Hepatocyte (in vitro differentiated cells): ENCODE results near the gene SLC22A23. TPM values are rescaled to one million over a fixed set of nuclear protein-coding genes. Genes with fewer than 3 reads are reported as not detected.

ENCODE experiments used
- DNase-seq: peaks from one replicate; pipeline ENCODE4 v3.0.0-alpha.2; 2016; ENCODE audit warnings: low spot score
- H2AFZ ChIP-seq: fragments of 200-600 bp; sonication (generic); 2 replicates; pipeline ENCODE4 v1.6.0; 2016; ENCODE audit warnings: antibody characterized with exemption, mild to moderate bottlenecking
- H3K27ac ChIP-seq: fragments of 200-600 bp; sonication (generic); 2 replicates; pipeline ENCODE4 v1.5.1; 2016; ENCODE audit warnings: mild to moderate bottlenecking
- H3K27me3 ChIP-seq: fragments of 200-600 bp; sonication (generic); 2 replicates; pipeline ENCODE4 v1.6.1; 2016
- H3K36me3 ChIP-seq: fragments of 200-600 bp; sonication (generic); replicated peaks from 2 replicates; pipeline ENCODE4 v1.5.1; 2016; ENCODE audit warnings: low read depth; ENCODE audit not compliant: insufficient read depth
- H3K4me1 ChIP-seq: fragments of 200-600 bp; sonication (generic); 2 replicates; pipeline ENCODE4 v1.5.1; 2016; ENCODE audit warnings: mild to moderate bottlenecking, moderate library complexity; ENCODE audit not compliant: insufficient read depth
- H3K4me2 ChIP-seq: fragments of 200-600 bp; sonication (generic); 2 replicates; pipeline ENCODE4 v1.6.0; 2016
- H3K4me3 ChIP-seq: fragments of 200-600 bp; sonication (generic); 2 replicates; pipeline ENCODE4 v1.5.1; 2016; ENCODE audit warnings: mild to moderate bottlenecking
- H3K79me2 ChIP-seq: fragments of 200-600 bp; sonication (generic); 2 replicates; pipeline ENCODE4 v1.6.0; 2017; ENCODE audit warnings: mild to moderate bottlenecking
- H3K9me2 ChIP-seq: fragments of 200-600 bp; sonication (generic); replicated peaks from 2 replicates; pipeline ENCODE4 v1.6.0; 2017; ENCODE audit warnings: mild to moderate bottlenecking; ENCODE audit not compliant: insufficient read depth
- H3K9me3 ChIP-seq: fragments of 200-600 bp; sonication (generic); 2 replicates; pipeline ENCODE4 v1.5.1; 2016; ENCODE audit warnings: low read depth, mild to moderate bottlenecking
- H4K20me1 ChIP-seq: fragments of 200-600 bp; sonication (generic); 2 replicates; pipeline ENCODE4 v1.6.0; 2016; ENCODE audit warnings: mild to moderate bottlenecking; ENCODE audit not compliant: insufficient read depth, poor library complexity, severe bottlenecking
- CTCF ChIP-seq: fragments of 200-600 bp; sonication (generic); IDR thresholded peaks from 2 replicates; pipeline ENCODE4 v1.5.1; 2016; ENCODE audit warnings: antibody characterized with exemption, mild to moderate bottlenecking; ENCODE audit not compliant: poor library complexity
- EZH2 ChIP-seq: fragments of 200-600 bp; sonication (generic); IDR thresholded peaks from 2 replicates; pipeline ENCODE4 v1.6.1; 2016; ENCODE audit warnings: antibody characterized with exemption, mild to moderate bottlenecking, borderline replicate concordance
- EZH2phosphoT487 ChIP-seq: fragments of 200-600 bp; sonication (generic); IDR thresholded peaks from one replicate; pipeline ENCODE4 v1.6.1; 2018; ENCODE audit warnings: antibody characterized with exemption, mild to moderate bottlenecking, low read depth, moderate library complexity; ENCODE audit not compliant: unreplicated experiment, severe bottlenecking
- WGBS: methylation state at CpG from one replicate; pipeline ENCODE4 v1.1.6; 2016; ENCODE audit warnings: low lambda C conversion rate; ENCODE audit errors: missing lambda C conversion rate; 5-methylcytosine and 5-hydroxymethylcytosine counted together
- polyA plus RNA-seq: library from polyadenylated mRNA; unstranded; fragments of >200 nt; fragmentation: Nextera tagmentation; extraction: Ambion mirVana; gene quantifications from 2 replicates; pipeline ENCODE4 v1.2.1, GENCODE V29; 2016
- total RNA-seq: library from RNA; depleted of rRNA; stranded (reverse); fragments of >200 nt; gene quantifications from 2 replicates; pipeline ENCODE4 v1.2.3, GENCODE V29; 2014

Gene SLC22A23
- total and polyA plus RNA-seq, 2 experiments from 2014 or later: 14.3 to 14.8 TPM

- H3K27me3 ChIP-seq: no peaks in the 10 kb centered on the region
- no peak overlapping the region for H2AFZ ChIP-seq
- no peak for DNase-seq
- no peak overlapping the region for H3K4me3 ChIP-seq
- H3K27ac ChIP-seq: no peak overlapping the region
- TF ChIP-seq EZH2phosphoT487 (no peak), CTCF (no peak), EZH2 (no peak)
- no peaks in the 10 kb centered on the region for H4K20me1 ChIP-seq
- no peaks in the 10 kb centered on the region for H3K9me2 ChIP-seq
- no peaks in the 10 kb centered on the region for H3K9me3 ChIP-seq
- 83% methylated on average over 7 of the region's 7 CpGs for WGBS
- no peaks in the 10 kb centered on the region for H3K79me2 ChIP-seq
- H3K4me1 ChIP-seq: no peaks in the 10 kb centered on the region
- no peak overlapping the region for H3K4me2 ChIP-seq
- H3K36me3 ChIP-seq: no peaks in the 10 kb centered on the region
Observed at GRCh38 chr6:3291987-3292386, 164.9 kb downstream of the SLC22A23 start.

GRCh38 chr6:3291346-3291745, 165.5 kb downstream of the SLC22A23 start:
- Histone ChIP-seq H3K9me3 (no peaks in the 10 kb centered on the region), H3K4me1 (no peaks in the 10 kb centered on the region), H3K4me3 (no peak overlapping the region), H3K27ac (no peak overlapping the region), H4K20me1 (no peaks in the 10 kb centered on the region), H3K36me3 (no peaks in the 10 kb centered on the region), H3K9me2 (no peaks in the 10 kb centered on the region), H3K27me3 (no peaks in the 10 kb centered on the region), H2AFZ (no peak overlapping the region), H3K79me2 (no peaks in the 10 kb centered on the region), H3K4me2 (no peak overlapping the region)
- no peak for TF ChIP-seq EZH2
- no peak for TF ChIP-seq EZH2phosphoT487
- no peak for TF ChIP-seq CTCF
- WGBS: 98% methylated on average over 4 of the region's 4 CpGs
- DNase-seq: no peak

- Histone ChIP-seq H3K36me3 (no peaks in the 10 kb centered on the region), H3K9me2 (no peaks in the 10 kb centered on the region)
Observed at GRCh38 chr6:3290931-3291211, 166.0 kb downstream of the SLC22A23 start.

More at GRCh38 chr6:3290931-3291211, 166.0 kb downstream of the SLC22A23 start:
- no peak for DNase-seq
- no peaks in the 10 kb centered on the region for H4K20me1 ChIP-seq
- no peak overlapping the region for H3K4me2 ChIP-seq
- no peaks in the 10 kb centered on the region for H3K27me3 ChIP-seq
- H2AFZ ChIP-seq: no peak overlapping the region
- no peak overlapping the region for H3K4me3 ChIP-seq
- no peaks in the 10 kb centered on the region for H3K9me3 ChIP-seq
- no peaks in the 10 kb centered on the region for H3K79me2 ChIP-seq
- 91% methylated on average over 11 of the region's 11 CpGs for WGBS
- TF ChIP-seq CTCF: no peak
- no peak for TF ChIP-seq EZH2phosphoT487
- TF ChIP-seq EZH2: no peak
- no peak overlapping the region for H3K27ac ChIP-seq
- H3K4me1 ChIP-seq: no peaks in the 10 kb centered on the region
